ENCODE results near the gene ZRSR2.
A peak's percentile ranks its signal among the peaks of the same experiment; 100 is the strongest.

The ZRSR2 gene

GRCh38 chrX:15854080-15854655, 63.9 kb downstream of the ZRSR2 start:
- DNase-seq = peak; percentile 47

- DNase-seq = peak; percentile 96
These were observed 64.7 kb downstream of the ZRSR2 start, which contains the start of gene AP1S2 for GRCh38 chrX:15854712-15855567. Gene AP1S2 (minus strand): TSS chrX:15854813. CDS start chrX:15852524, 2,289 bp downstream.

- no peak for DNase-seq
These were observed 65.4 kb downstream of the ZRSR2 start for GRCh38 chrX:15855568-15856221.

- no peak for DNase-seq
These were observed 65.9 kb downstream of the ZRSR2 start for GRCh38 chrX:15856222-15856587.

- no peak for DNase-seq
These were observed 66.4 kb downstream of the ZRSR2 start for GRCh38 chrX:15856636-15857035.

- DNase-seq = no peak
These were observed 67.8 kb downstream of the ZRSR2 start for GRCh38 chrX:15858051-15858450.

GRCh38 chrX:15860921-15861320, 70.6 kb downstream of the ZRSR2 start:
- no peak for DNase-seq

- no peak for DNase-seq
These were observed 73.7 kb downstream of the ZRSR2 start for GRCh38 chrX:15864023-15864422.

- no peak for DNase-seq
These were observed 74.3 kb downstream of the ZRSR2 start for GRCh38 chrX:15864629-15865028.

- DNase-seq = no peak
These were observed 75.9 kb downstream of the ZRSR2 start for GRCh38 chrX:15866147-15866546.

- no peak for DNase-seq
These were observed 79.4 kb downstream of the ZRSR2 start for GRCh38 chrX:15869695-15870094.

- no peak for DNase-seq
These were observed 80.0 kb downstream of the ZRSR2 start for GRCh38 chrX:15870310-15870709.

Data from effector CD4-positive, alpha-beta T cell (primary cell).